ENCODE measurements around the gene PEX5.
A peak's percentile ranks its signal among the peaks of the same experiment; 100 is the strongest.
"Not testable (repeated sequence)": the region's sequence is repeated elsewhere in the genome, so short reads cannot be mapped to it uniquely, and the experiment has no call there.

Gene PEX5

DNA sequence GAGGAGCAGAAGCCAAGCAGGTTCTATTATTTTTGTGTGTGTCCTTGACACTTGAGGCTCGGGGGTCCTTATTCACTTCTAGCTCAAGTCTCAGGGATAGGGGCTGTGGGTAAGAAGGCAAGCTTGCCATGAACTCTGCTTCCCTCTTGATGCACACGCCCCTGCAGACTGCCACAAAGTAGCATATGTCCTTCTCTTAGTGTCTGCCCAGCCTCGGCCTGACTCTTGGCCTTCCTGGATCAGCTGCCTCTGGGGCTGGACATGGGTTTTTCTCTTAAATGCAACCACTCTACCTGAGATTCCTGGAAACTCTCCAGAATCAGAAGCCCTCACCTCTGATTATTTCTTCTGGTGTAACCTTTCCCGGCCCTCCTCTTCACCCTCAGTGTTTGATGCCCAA is 28.2 kb upstream of the PEX5 start:
- no peak for DNase-seq

DNA sequence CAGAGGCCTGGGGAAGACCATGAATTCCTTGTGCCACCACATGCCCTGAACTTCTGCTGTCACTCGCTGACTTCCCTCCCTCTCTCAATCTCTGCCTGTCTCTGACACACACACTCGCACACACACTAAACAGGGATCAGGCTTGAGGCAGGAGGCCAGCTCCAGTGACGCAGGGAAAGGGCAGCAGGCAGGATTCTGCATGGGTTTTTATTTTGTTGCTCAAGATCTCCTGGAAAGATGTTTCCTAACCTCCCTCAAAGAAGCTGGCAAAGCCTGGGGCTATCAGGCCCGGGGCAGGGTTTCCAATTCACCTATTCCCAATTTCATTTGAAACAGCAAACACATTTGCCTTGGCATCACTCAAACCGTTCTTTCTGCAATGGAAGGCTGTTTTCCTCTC is 27.7 kb upstream of the PEX5 start:
- no peak for DNase-seq

DNA sequence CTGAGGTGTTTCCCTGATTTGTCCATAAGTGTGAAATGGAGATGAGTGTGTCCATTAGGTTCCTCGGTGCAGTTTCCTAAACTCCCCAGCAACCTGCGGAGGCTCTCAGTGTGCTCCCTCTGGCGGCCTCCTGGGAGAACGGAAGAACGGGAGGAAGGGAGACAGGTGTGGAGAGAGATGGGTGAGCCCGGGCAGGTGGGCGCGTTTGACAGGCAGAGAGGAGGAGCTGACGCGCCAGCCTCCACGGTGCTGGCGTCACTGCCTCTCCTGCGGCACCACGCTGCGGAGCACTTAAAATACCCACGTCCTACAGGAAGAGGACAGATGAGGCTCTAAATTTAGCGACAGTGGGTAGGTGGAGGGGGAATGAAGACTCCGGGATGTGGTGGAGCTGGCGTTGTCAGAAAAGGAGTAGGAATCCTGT is 26.8 kb upstream of the PEX5 start:
- DNase-seq = peak; percentile 15

DNA sequence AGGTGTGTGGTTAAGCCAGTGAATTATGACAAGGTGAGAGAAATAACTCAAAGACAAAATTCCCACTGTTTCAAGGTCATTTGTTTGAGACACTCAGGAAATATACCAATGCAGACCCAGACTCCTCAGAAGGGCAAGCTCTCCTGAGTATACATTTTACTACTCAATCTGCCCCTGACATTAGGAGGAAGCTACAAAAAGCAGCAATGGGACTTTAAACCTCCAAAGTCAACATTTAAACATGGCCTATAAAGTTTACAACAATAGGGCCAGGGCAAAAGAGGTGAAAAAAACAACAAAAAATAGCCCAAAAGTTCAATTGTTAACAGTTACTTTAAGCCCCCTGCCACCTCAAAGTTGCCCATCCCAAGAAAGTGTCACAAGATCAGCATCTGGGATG is 19.5 kb upstream of the PEX5 start:
- DNase-seq = no peak

DNA sequence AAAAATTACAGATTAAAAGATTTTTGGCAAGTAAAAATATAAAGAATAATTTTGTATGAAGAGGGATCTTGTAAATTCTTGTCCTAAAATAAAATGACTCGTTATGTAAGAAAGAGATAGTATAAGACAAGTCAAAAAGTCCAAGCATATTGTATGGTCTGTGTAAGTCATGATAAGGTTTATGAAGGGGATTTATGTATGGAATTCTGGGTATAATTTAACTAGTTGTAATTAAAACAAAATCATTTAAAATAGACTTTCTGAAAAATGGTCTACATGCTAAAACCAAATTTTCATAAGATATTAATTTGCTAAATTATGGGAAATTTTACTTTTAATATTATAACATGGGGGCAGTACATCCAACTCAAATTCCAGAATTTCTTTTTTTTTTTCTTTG is 17.6 kb upstream of the PEX5 start:
- DNase-seq = no peak

DNA sequence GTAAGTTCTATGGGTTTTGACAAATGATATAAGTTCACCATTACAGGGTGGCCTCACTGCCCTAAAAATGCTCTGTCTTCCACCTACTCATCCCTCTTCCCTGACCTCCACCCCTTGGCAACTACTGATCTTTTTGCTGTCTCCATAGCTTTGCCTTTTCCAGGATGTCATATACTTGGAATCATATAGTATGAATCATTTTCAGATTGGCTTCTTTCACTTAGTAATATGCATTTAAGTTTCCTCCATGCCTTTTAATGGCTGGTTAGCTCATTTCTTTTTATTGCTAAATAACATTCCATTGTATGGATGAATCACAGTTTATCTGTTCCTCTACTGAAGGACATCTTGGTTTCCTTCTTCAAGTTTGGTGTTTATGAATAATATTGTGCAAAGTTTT is 14.0 kb upstream of the PEX5 start:
- DNase-seq = no peak

DNA sequence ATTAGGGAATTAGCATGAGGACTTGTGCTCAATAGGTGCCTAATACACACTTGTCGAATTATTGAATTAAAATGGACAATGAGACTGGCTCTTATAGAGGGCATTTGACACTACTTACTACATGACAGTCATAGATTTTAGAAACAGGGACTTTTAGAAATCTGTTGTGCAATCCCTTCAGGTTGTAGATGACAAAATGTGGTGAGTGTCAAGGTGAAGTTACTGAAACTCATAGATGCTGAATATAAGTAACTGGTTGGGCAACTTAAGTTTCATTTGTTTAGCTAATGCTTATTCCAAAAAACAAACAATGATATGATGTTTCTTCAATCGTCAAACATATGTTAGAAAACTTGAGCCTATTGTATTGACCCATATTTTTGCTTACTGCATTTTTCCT is 12.9 kb upstream of the PEX5 start:
- no peak for DNase-seq

DNA sequence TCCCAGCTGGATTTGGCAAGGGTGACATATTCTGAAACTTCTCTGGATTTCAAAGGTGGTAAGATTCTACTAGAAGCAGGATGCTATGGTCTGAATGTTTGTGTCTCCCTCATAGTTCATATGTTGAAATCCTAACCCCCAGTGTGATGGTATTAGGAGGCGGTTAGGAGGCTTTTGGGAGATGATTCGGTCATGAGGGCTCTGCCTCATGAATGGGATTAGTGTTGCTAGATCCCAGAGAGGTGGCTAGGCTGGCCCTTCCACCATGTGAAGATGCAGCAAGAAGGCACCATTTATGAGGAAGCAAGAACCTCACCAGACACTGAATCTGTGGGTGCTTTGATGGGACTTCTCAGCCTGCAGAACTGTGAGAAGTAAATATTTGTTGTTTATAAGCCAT is 11.0 kb upstream of the PEX5 start:
- no peak for DNase-seq

DNA sequence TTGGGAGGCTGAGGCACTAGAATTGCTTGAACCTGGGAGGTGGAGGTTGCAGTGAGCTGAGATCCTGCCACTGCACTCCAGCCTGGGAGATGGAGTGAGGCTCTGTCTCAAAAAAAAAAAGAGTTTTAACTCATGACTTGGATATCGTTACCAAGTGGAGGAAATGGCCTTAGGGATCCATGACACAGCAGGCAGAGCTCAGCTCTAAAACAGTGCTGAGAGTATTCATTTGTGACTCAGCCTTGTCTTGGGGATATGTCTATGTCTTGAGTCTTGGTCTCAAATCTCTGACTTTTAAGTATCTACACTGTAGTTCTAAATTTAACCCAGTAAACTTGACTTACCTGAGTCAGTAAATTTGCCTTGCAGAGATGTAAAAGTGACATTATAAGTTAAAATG is 8.8 kb upstream of the PEX5 start:
- no peak for DNase-seq

DNA sequence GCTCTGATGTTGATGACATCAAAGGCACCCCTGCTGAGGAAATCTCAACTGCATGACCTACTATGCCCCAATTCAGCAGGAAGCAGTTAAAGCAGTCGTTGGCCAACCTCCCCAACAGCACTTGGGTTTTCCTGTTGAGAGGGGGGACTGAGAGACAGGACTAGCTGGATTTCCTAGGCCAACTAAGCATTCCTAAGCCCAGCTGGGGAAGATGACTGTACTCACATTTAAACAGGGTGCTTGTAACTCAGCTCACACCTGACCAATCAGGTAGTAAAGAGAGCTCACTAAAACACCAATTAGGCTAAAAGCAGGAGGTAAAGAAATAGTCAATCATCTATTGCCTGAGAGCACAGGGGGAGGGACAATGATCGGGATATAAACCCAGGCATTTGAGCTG is 3.4 kb upstream of the PEX5 start:
- DNase-seq = not testable (repeated sequence)

DNA sequence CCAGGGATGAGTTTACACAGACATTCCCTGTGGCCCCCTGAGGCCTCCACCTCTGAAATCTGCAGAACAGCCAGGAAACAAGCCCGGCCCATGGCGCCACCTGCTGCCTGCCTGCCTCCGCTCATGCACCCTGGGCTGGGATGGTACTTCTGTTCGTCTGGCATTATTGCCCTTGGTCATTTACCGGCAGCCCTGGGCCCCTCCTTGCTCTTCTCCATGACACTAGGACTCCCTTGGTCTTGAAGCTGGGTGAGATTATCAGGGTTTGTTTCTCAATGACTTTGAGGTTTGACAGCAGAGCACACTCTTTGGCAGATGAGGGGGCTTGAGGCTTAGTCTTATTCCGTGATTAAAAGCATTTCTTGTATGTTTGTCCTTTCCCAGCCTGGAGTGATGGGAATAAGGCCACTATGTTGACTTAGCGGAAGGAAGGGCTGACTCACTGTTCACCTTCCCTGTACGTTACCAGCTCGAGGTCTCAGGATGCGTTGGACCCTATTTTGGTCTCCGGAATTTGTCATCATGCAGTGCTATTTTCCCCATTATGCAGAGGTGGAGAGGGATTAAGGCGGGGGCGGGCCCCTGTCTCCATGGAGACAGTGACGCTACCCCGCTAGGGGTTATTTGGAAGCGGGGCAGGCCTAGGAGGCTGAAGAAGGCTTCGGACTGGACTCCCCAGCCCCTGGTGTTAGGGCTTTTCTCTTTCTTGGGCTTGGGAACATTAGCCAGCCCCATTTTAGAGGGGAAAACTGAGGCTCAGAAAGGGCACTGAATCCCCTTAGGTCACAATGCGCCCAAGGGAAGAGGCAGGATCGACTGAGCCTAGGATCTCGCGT is 706 bp upstream of the PEX5 start:
- peak; percentile 60 for DNase-seq

DNA sequence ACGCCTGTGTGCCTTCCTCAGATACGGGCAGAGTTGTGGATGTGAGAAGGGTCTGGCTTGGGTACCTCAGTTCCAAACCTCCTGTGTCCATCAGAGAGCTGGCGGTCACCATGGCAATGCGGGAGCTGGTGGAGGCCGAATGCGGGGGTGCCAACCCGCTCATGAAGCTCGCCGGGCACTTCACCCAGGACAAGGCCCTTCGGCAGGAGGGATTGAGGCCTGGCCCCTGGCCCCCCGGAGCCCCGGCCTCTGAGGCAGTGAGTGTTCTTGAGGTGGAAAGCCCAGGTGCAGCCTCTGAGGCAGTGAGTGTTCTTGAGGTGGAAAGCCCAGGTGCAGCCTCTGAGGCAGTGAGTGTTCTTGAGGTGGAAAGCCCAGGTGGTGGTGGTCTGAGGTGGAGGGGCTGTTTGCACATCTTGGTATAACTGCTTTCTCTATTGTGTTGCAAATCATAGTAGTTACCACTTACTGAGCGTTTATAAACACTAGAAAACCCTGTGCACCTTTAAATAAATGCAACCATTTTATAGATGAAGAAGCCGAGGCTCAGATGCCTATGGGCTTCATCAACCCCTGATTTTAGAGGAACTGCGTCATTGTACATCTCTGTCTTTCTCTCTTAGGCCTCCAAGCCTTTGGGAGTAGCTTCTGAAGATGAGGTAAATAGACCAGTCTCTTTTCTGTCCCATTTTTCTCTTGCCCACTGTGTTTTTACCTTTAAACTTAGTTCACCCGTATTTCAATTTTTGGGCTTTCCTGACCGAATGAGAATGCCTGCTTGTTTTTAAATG is 976 bp downstream of the PEX5 start:
- DNase-seq = no peak

DNA sequence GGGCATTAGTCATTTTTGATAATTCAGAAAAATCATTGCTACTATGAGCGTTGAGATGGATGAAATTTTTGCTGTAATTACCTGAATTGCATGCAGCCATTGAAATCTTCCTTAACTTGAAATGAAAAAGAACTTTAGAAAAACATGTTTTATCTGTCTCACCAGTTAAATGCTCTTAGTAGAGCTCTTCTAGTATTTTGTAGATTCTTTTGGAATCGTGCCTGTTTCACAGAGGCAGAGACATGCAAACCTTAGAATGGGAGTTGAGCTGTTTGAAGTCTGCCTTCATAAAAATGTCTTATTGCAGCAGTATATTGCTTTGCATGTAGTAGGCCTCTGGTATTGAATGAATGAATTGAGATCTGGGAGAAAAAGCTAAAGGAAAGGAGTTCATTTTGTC is 4.2 kb downstream of the PEX5 start:
- DNase-seq = no peak

DNA sequence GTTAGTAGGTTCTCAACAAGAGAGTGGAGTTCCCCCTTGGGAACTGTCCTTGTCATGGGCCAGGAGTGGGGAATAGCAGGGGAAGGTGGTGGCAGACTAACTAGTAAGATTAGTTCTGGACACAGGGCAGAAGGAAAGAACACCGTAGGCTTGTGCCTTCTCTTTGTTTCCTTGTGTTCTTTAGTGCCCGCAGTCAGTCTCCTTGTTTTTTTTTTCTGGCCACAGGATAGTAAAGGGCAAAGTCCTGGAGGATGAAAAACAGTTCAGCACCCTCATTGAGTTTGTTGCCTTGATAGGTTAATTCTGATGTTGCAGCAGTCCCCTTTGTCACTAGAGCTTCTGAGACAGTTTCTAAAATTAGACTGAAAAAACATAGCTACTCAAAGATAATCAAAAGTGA is 8.4 kb downstream of the PEX5 start:
- DNase-seq = no peak

DNA sequence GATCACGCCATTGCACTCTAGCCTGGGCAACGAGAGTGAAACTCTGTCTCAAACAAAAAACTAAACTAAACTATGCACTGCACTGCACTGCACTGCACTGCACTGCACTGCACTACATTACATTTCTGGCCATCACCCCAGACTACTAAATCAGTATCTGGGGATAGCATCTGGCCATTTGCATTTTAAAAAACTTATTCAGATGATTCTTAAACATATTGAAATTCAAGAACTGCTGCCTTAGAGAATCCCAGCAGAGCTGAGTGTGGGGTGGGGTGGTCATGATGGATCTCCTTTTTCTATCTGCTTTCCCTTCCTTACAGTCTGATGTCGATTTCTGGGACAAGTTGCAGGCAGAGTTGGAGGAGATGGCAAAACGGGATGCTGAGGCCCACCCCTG is 13.6 kb downstream of the PEX5 start:
- DNase-seq = no peak

DNA sequence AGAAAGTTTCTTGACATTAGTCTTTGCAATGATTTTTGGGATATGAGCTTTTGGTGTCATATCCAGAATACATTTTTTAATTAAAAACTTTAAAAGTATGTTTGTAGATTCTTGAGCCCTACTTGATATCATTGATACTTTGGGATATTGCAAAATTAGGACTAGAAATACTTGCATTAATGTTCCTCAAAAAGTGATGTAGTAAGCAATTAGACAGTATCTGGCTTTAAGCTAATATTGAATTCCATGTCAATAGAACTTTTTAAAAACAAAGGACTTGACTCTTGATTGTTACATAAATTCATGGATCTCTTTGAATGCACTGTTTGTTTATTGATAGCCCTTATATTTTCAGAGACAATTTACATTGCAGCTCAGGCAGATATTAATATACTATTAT is 15.6 kb downstream of the PEX5 start:
- no peak for DNase-seq

DNA sequence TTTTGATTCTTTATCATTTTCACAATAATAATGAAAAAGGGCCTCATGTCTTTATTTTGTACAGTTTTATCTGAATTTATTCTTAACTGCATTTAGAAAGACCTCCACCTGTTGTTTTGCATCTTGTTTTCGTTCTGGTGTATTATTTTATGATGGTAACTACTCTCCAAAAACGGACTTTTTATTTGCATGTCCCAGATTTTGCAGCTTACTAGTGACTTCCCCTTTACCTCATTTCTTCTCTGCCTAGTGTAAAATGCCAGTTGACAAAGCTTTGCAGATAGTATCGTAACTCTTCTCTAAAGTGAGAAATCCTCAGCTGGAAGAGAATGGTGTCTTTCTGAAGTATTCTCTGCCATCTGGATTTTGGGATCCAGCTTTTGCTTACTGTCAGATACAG is 17.2 kb downstream of the PEX5 start:
- no peak for DNase-seq

DNA sequence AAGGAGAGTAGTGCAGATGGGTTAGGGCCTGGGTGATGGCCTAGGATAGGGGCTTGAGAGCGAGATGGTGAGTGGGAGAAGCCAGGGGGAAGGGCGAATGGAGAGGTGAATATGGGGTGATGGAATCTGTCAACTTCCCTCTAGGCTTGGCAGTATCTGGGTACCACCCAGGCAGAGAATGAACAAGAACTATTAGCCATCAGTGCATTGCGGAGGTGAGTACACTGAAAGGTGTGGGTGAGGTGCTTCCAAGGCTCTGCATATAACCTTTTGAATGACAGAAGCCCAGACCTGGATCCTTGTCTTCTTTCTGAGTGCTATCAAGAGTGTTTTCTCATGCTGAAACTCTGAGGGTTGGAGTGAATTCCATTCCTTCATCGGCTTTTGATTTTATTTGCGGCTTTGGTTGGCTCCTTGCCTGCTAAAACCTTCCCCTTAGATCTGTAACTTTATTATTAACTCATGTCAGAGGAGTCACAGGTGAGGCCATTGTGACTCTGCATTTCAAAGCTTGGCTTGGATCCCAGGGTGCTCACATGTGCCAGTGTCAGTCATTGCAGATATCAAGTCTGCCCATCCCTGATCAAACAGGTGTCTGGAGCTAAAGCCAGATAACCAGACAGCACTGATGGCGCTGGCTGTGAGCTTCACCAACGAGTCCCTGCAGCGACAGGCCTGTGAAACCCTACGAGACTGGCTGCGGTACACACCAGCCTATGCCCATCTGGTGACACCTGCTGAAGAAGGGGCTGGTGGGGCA is 18.6 kb downstream of the PEX5 start:
- DNase-seq = no peak

DNA sequence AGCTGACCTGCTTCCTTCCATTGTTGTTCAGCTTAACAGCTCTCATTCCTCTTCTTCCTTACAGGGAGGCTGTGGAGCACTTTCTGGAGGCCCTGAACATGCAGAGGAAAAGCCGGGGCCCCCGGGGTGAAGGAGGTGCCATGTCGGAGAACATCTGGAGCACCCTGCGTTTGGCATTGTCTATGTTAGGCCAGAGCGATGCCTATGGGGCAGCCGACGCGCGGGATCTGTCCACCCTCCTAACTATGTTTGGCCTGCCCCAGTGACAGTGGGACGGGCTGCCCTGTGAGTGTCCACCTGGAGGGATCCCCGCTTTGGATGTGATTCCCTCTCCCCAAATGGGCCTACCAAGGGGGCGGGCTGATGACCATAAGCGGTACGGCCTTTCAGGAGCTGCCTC is 20.5 kb downstream of the PEX5 start:
- no peak for DNase-seq

DNA sequence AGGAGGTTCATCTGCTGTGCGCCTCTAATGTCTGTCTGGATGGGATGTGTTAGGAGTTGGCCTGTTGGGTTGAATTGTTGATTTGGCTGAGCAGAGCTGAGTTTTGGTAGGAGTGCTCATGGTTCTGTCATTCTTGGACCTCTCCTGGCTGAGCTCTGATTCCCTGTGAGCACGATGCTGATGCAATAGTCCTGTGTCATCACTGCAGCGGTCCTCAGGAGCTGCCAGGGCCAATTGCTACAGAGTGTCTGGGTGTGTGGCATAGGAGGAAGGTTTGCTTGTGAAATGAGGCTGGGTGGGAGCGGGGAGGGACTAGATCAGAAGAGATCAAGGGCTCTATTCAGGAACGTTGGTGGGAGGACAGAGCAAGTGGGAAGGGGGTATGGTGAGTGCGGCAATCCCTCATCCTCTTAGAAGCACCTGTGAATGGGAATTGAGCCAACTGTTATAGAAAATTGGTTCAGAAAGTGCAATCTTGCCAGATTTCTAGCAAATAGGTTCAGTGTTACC is 21.2 kb downstream of the PEX5 start:
- no peak for DNase-seq

DNA sequence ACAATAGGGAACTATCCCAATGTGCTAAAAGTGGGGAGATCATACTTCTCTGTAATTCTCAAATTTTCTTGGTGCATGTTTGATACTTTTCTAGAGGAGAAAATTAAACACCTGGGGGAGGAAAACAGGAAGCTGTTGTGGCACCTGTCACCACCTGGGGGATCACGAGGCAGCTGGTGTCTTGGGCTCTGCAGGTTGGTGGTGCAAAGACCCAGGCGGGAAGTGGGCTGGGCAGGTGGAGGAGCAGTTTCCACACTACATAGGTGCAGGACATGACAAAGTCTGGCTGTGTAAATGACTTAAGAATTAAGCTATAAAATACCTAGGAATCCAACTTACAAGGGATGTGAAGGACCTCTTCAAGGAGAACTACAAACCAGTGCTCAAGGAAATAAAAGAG is 23.2 kb downstream of the PEX5 start:
- no peak for DNase-seq

DNA sequence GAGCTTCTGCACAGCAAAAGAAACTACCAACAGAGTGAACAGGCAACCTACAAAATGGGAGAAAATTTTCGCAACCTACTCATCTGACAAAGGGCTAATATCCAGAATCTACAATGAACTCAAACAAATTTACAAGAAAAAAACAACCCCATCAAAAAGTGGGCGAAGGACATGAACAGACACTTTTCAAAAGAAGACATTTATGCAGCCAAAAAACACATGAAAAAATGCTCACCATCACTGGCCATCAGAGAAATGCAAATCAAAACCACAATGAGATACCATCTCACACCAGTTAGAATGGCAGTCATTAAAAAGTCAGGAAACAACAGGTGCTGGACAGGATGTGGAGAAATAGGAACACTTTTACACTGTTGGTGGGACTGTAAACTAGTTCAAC is 24.3 kb downstream of the PEX5 start:
- DNase-seq = not testable (repeated sequence)

DNA sequence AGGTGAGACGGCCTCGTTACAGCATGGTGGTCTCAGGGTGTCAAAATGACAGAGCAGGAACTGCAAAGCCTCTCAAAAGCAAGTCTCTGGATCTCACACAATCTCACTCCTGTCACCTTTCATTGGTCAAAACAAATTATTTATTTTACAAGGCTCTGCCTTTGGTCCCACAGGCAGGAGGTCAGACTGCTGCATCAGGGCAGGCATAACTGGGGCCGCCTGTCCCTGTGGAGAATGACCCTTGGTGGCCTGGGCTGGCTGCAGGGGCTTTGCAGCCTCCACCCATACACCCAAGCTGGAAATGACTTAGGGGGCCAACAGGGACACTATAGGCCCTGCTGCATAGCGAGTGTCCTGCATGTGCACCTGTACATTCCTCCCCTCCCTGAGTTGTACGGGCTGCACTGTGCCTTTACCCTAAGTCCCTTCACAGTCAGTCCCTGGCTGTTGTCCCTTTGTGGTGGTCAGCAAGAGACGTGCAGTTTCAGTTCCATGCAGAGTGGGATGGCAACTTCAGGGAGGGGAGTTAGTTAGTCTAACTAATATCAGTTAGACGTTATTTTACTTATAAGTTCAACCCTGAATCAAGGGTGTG is 28.1 kb downstream of the PEX5 start:
- DNase-seq = no peak

All from stimulated activated CD4-positive, alpha-beta T cell treated with anti-CD3 and anti-CD28 coated beads, Interleukin-12 subunit alpha, Interleukin-12 subunit beta, amount 100 ng/mL, for 4 hours (primary cell).